Ectodermal cell (in vitro differentiated cells): ENCODE results near the gene PPP2R2B.

Source experiments
- H3K27ac ChIP-seq: 2 replicates; pipeline ENCODE4 v1.7.0; 2013; ENCODE audit warnings: mild to moderate bottlenecking, low read depth, low read length; ENCODE audit not compliant: insufficient read depth, poor library complexity, severe bottlenecking
- H3K27me3 ChIP-seq: 2 replicates; pipeline ENCODE4 v1.7.0; 2013; ENCODE audit warnings: mild to moderate bottlenecking, low read length; ENCODE audit not compliant: insufficient read depth, control insufficient read depth, poor library complexity, severe bottlenecking
- H3K36me3 ChIP-seq: one replicate; pipeline ENCODE4 v1.7.0; 2013; ENCODE audit warnings: low read length; ENCODE audit not compliant: control insufficient read depth, insufficient read depth
- H3K4me1 ChIP-seq: one replicate; pipeline ENCODE4 v1.7.0; 2013; ENCODE audit warnings: low read length; ENCODE audit not compliant: control insufficient read depth, insufficient read depth
- H3K4me3 ChIP-seq: 2 replicates; pipeline ENCODE4 v1.7.0; 2013; ENCODE audit warnings: low read depth, low read length, control low read depth; ENCODE audit not compliant: insufficient read depth
- H3K9me3 ChIP-seq: 2 replicates; pipeline ENCODE4 v1.7.0; 2013; ENCODE audit warnings: mild to moderate bottlenecking, low read length, moderate library complexity; ENCODE audit not compliant: control insufficient read depth
- WGBS, 2 experiments: methylation state at CpG; one replicate each; pipeline ENCODE4 v1.1.7; 2013; ENCODE audit warnings: missing lambda C conversion rate in 2 of 2; 5-methylcytosine and 5-hydroxymethylcytosine counted together

PPP2R2B gene

GRCh38 chr5:146832985-146833732, 45.4 kb downstream of the PPP2R2B start:
- no peak overlapping the region for H3K4me3 ChIP-seq
- no peaks in the 10 kb centered on the region for H3K9me3 ChIP-seq
- H3K36me3 ChIP-seq, result no peaks in the 10 kb centered on the region
- no peak overlapping the region for H3K27ac ChIP-seq
- H3K27me3 ChIP-seq, result no peaks in the 10 kb centered on the region
- 82 to 84% methylated on average over 3 of the region's 3 CpGs for WGBS, 2 experiments
- no peaks in the 10 kb centered on the region for H3K4me1 ChIP-seq

GRCh38 chr5:146828385-146828784, 50.2 kb downstream of the PPP2R2B start:
- H3K27ac ChIP-seq, result no peak overlapping the region
- H3K36me3 ChIP-seq, result no peaks in the 10 kb centered on the region
- no peak overlapping the region for H3K4me3 ChIP-seq
- H3K27me3 ChIP-seq, result no peaks in the 10 kb centered on the region
- no peaks in the 10 kb centered on the region for H3K4me1 ChIP-seq
- no peaks in the 10 kb centered on the region for H3K9me3 ChIP-seq

- no peaks in the 10 kb centered on the region for H3K9me3 ChIP-seq
- no peak overlapping the region for H3K27ac ChIP-seq
- WGBS, 2 experiments, result 67 to 68% methylated on average over 2 of the region's 2 CpGs
- H3K4me1 ChIP-seq, result no peaks in the 10 kb centered on the region
- H3K27me3 ChIP-seq, result no peaks in the 10 kb centered on the region
- no peak overlapping the region for H3K4me3 ChIP-seq
- H3K36me3 ChIP-seq, result no peaks in the 10 kb centered on the region
These were observed 50.7 kb downstream of the PPP2R2B start for GRCh38 chr5:146827901-146828300.

DNA sequence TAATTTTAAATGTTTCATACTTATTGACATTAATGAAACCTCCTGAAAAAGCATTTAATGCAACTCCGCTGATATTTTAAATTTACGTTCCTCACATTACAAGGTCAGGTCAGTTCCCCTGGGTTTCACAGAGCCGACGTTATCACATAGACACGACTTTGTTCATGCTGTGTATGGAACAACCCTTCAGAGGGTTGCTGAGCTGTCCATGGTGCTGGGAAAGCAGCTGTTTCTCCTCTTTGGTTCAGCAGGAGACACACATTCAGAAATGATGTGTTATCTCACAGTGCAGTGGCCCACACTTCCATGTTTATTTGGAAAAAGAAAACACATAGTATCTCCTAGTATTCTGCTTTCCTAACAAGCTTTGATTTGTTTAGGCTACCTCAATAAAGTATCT, 53.5 kb downstream of the PPP2R2B start:
- no peaks in the 10 kb centered on the region for H3K36me3 ChIP-seq
- H3K4me1 ChIP-seq, result no peaks in the 10 kb centered on the region
- H3K27ac ChIP-seq, result no peak overlapping the region
- H3K27me3 ChIP-seq, result no peaks in the 10 kb centered on the region
- whole genome bisulfite sequencing, 2 experiments, result 68 to 77% methylated on average over 5 of the region's 5 CpGs
- H3K4me3 ChIP-seq, result no peak overlapping the region
- no peaks in the 10 kb centered on the region for H3K9me3 ChIP-seq

DNA sequence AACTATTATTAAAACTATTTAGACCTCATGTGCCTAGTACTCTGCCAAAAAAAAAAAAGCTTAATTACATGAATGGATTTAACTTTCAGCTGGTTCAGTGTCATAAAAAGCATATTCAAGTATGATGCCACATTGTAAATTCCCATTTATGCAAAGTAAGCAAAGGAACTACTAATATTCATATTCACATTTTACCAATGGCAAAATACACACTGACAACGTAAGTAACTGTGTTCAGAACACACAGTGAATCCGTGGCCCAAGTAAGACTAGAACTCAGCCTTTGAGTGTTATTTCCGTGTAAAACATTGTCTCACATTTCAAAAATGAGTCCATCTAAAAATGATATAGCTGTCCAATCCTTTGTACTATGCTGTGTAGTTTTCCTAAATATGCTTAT, 56.8 kb downstream of the PPP2R2B start:
- Histone ChIP-seq H3K4me3 (no peak overlapping the region), H3K36me3 (no peaks in the 10 kb centered on the region), H3K27me3 (no peaks in the 10 kb centered on the region), H3K4me1 (no peaks in the 10 kb centered on the region), H3K27ac (no peak overlapping the region), H3K9me3 (no peaks in the 10 kb centered on the region)
- 91 to 94% methylated on average over 3 of the region's 3 CpGs for WGBS, 2 experiments

GRCh38 chr5:146820987-146821386, 57.6 kb downstream of the PPP2R2B start:
- H3K4me3 ChIP-seq, result no peak overlapping the region
- WGBS, 2 experiments, result 90 to 94% methylated on average over 3 of the region's 3 CpGs
- no peaks in the 10 kb centered on the region for H3K4me1 ChIP-seq
- H3K9me3 ChIP-seq, result no peaks in the 10 kb centered on the region
- H3K27ac ChIP-seq, result no peak overlapping the region
- no peaks in the 10 kb centered on the region for H3K36me3 ChIP-seq
- no peaks in the 10 kb centered on the region for H3K27me3 ChIP-seq

DNA sequence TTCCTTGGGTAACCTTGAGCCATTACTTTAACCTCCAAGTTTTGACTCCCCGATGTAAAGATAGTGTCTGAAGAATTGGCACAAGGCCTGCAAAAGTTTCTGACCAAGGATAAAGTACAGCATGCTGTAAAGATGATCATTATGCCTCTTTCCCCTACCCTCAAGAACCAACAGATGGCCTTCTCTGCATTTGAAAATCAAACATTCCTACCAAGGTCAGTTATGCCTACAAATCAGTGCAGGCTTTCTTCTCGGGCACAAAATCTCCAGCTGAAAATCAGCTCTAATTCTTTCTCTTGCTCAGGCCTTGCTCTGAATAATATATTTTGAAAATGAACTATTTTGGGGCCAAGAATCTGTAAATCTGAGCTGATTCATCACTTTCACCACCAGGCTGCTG, 59.7 kb downstream of the PPP2R2B start:
- Histone ChIP-seq H3K4me1 (no peaks in the 10 kb centered on the region), H3K36me3 (no peaks in the 10 kb centered on the region), H3K27me3 (no peaks in the 10 kb centered on the region), H3K9me3 (no peaks in the 10 kb centered on the region), H3K4me3 (no peak overlapping the region), H3K27ac (no peak overlapping the region)
- 69 to 97% methylated on average over 2 of the region's 2 CpGs for WGBS, 2 experiments

DNA sequence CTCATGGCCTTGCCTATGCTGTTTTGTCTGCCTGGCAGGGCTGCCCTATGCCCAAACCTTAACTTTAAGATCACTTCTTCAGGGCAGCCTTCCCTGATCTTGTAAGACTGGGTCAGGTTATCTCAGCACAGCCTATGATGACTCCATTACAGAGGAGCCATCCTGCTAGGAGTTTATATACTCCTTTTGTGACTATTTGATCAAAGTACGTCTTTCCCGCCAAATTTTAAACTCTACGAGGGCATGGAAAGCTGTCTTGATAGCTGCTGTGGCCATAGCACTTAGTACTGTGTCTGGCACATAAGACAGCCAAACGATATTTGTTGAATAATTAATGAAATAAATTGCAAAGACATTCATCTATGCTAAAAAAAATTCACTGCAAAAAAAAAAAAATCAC, 60.6 kb downstream of the PPP2R2B start:
- H3K4me3 ChIP-seq, result no peak overlapping the region
- H3K9me3 ChIP-seq, result no peaks in the 10 kb centered on the region
- no peaks in the 10 kb centered on the region for H3K36me3 ChIP-seq
- no peaks in the 10 kb centered on the region for H3K27me3 ChIP-seq
- WGBS, 2 experiments, result 96% methylated on average over 3 to 4 of the region's 4 CpGs
- H3K27ac ChIP-seq, result no peak overlapping the region
- no peaks in the 10 kb centered on the region for H3K4me1 ChIP-seq

DNA sequence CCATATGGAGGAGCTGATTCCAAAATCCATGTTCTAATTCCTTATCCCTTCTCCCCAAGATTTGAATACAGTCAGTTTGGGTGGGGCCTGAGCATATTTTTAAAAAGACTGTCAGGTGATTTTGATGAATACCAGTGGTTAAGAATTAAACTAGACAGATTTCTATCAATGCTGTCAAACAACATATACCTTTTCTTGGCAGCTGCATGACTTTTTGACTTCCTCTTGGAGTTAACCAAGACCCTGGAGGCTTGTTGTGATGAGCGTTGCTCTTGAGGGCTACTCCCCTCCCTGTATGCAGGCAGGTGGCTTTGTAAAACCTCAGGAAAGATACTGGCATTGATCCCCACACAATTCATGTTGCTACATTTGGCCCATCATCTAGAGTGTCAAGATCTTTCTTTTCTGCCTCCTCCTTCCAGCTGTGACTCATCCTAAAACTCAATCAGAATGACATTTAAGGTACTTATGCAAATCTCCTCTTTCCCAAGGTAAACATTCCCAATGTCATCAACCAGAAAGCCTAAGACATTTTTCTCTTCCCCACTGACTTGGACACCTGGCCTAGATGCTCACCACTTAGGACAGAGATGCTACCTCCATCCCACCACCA, 61.7 kb downstream of the PPP2R2B start:
- Histone ChIP-seq H3K4me3 (no peak overlapping the region), H3K4me1 (no peaks in the 10 kb centered on the region), H3K9me3 (no peaks in the 10 kb centered on the region), H3K36me3 (no peaks in the 10 kb centered on the region), H3K27me3 (no peaks in the 10 kb centered on the region), H3K27ac (no peak overlapping the region)
- WGBS, 2 experiments, result 57 to 73% methylated on average over 1 of the region's 1 CpG

GRCh38 chr5:146815411-146815810, 63.1 kb downstream of the PPP2R2B start:
- Histone ChIP-seq H3K36me3 (no peaks in the 10 kb centered on the region), H3K9me3 (no peaks in the 10 kb centered on the region), H3K4me1 (no peaks in the 10 kb centered on the region), H3K27ac (no peak overlapping the region), H3K27me3 (no peaks in the 10 kb centered on the region), H3K4me3 (no peak overlapping the region)
- WGBS, 2 experiments, result 67 to 69% methylated on average over 3 of the region's 3 CpGs
